Measurements from ENCODE around the gene C10orf67.
"Not testable (repeated sequence)": the region's sequence is repeated elsewhere in the genome, so short reads cannot be mapped to it uniquely, and the experiment has no call there.

DNA sequence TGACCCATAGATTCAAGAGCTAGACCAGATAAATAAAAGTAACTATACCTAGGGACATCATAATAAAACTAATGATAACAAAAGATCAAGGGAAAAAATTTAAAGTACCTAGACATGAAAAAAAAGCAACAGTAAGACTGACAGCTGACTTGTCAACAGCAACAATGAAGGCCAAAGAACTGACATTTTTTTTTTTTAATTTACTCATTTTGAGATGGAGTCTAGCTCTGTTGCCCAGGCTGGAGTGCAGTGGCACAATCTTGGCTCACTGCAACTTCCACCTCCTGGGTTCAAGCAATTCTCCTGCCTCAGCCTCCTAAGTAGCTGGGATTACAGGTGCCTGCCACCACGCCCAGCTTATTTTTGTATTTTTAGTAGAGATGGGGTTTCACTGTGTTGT lies 102.8 kb downstream of the C10orf67 start:
- TF ChIP-seq, protein P1, sequence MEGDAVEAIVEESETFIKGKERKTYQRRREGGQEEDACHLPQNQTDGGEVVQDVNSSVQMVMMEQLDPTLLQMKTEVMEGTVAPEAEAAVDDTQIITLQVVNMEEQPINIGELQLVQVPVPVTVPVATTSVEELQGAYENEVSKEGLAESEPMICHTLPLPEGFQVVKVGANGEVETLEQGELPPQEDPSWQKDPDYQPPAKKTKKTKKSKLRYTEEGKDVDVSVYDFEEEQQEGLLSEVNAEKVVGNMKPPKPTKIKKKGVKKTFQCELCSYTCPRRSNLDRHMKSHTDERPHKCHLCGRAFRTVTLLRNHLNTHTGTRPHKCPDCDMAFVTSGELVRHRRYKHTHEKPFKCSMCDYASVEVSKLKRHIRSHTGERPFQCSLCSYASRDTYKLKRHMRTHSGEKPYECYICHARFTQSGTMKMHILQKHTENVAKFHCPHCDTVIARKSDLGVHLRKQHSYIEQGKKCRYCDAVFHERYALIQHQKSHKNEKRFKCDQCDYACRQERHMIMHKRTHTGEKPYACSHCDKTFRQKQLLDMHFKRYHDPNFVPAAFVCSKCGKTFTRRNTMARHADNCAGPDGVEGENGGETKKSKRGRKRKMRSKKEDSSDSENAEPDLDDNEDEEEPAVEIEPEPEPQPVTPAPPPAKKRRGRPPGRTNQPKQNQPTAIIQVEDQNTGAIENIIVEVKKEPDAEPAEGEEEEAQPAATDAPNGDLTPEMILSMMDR (IDR thresholded peaks at IDR 0.05; ENCODE audit: borderline replicate concordance, extremely low read depth, low read length, poor library complexity, severe bottlenecking) = not testable (repeated sequence)
- TF ChIP-seq EZH2 (IDR thresholded peaks at IDR 0.05; ENCODE audit: borderline replicate concordance, low read depth, low read length, severe bottlenecking) = not testable (repeated sequence)
